Smooth muscle cell (in vitro differentiated cells): Measurements from ENCODE around the gene ITGA3. TPM values are rescaled to one million over a fixed set of nuclear protein-coding genes. Genes with fewer than 3 reads are reported as not detected.

ENCODE experiments used
- DNase-seq: peaks from one replicate; lab custom pipeline; 2025; ENCODE audit not compliant: unreplicated experiment; lab: John Stamatoyannopoulos, UW
- H2AFZ ChIP-seq: fragments of 200-600 bp; sonication (generic); 2 replicates; pipeline ENCODE4 v1.6.0; 2016; ENCODE audit warnings: antibody characterized with exemption, low read depth, mild to moderate bottlenecking
- H3F3A ChIP-seq: fragments of 200-600 bp; sonication (generic); 2 replicates; pipeline ENCODE4 v1.6.0; 2017; ENCODE audit warnings: antibody characterized with exemption, low read depth
- H3K27ac ChIP-seq: fragments of 200-600 bp; sonication (generic); 2 replicates; pipeline ENCODE4 v1.5.1; 2016; ENCODE audit warnings: low read depth, mild to moderate bottlenecking
- H3K27me3 ChIP-seq: fragments of 200-600 bp; sonication (generic); 2 replicates; pipeline ENCODE4 v1.6.1; 2016; ENCODE audit warnings: low read depth, mild to moderate bottlenecking
- H3K36me3 ChIP-seq: fragments of 200-600 bp; sonication (generic); 2 replicates; pipeline ENCODE4 v1.5.1; 2016; ENCODE audit warnings: low read depth
- H3K4me1 ChIP-seq: fragments of 200-600 bp; sonication (generic); 2 replicates; pipeline ENCODE4 v1.5.1; 2016; ENCODE audit warnings: low read depth
- H3K4me2 ChIP-seq: fragments of 200-600 bp; sonication (generic); 2 replicates; pipeline ENCODE4 v1.6.0; 2016; ENCODE audit warnings: mild to moderate bottlenecking
- H3K4me3 ChIP-seq: fragments of 200-600 bp; sonication (generic); 2 replicates; pipeline ENCODE4 v1.5.1; 2016; ENCODE audit warnings: mild to moderate bottlenecking
- H3K79me2 ChIP-seq: fragments of 200-600 bp; sonication (generic); 2 replicates; pipeline ENCODE4 v1.6.0; 2016; ENCODE audit warnings: low read depth, mild to moderate bottlenecking
- H3K9ac ChIP-seq: fragments of 200-600 bp; sonication (generic); 2 replicates; pipeline ENCODE4 v1.6.0; 2016; ENCODE audit warnings: low read depth
- H3K9me3 ChIP-seq: fragments of 200-600 bp; sonication (generic); replicated peaks from 2 replicates; pipeline ENCODE4 v1.5.1; 2016; ENCODE audit warnings: low read depth
- H4K20me1 ChIP-seq: fragments of 200-600 bp; sonication (generic); 2 replicates; pipeline ENCODE4 v1.6.0; 2016; ENCODE audit warnings: low read depth
- CTCF ChIP-seq: fragments of 200-600 bp; sonication (generic); IDR thresholded peaks from 2 replicates; pipeline ENCODE4 v1.5.1; 2017; ENCODE audit warnings: borderline replicate concordance, mild to moderate bottlenecking, antibody characterized with exemption; ENCODE audit not compliant: insufficient read depth, poor library complexity, severe bottlenecking
- WGBS: methylation state at CpG from one replicate; pipeline ENCODE4 v1.1.7; 2016; ENCODE audit warnings: low lambda C conversion rate; 5-methylcytosine and 5-hydroxymethylcytosine counted together
- polyA plus RNA-seq: library from polyadenylated mRNA; unstranded; fragments of >200 nt; fragmentation: Nextera tagmentation; extraction: Ambion mirVana; gene quantifications from 2 replicates; pipeline ENCODE4 v1.2.1, GENCODE V29; 2016
- total RNA-seq: library from RNA; depleted of rRNA; stranded (reverse); fragments of >200 nt; gene quantifications from 2 replicates; pipeline ENCODE4 v1.2.3, GENCODE V29; 2014

Gene ITGA3
- total RNA-seq (44.7 and 77.9 TPM in 2 replicates), polyA plus RNA-seq (30.0 and 70.4 TPM in 2 replicates)

DNA sequence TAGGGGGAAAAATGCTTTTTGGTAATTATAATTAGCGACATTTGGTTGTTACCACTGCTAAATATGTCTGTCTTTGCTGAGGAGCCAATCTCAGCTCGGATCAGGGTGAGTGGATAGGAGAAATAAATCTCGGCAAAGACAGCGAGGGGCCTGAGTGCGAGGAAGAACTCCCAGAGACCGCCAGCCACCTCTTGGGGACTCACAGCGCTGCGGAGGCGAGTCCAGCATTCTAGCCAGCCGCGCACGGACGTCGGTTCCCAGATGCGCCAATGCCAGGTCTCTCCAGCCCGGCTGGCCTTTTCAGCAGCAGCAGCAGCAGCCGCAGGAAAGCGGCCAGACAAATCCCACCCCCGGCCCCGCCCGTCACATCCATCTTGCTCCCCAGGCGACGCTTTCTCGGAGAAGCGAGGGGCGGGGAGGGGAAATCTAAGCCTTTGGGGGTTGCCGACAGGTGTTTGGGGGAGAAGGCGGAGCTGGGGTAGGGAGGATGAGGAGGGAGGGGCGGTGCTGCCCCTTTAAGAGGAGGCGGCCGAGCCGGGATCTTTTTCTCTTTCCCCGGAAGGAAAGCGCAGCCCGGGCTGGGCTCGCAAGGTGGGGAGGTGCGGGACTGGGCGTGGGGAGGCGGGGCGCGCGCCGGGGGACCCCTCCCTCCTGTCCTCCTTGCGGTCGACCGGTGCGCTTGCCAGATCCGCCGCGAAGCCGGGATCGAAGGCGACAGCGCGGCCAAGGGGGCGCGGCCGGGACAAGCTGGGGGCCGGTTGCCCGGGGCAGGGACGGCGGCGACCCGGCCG lies at the start of gene ITGA3:
TSS of gene ITGA3 (plus strand) at position 685 of the 791 bp plus-strand sequence. CDS start 330 bp downstream, outside the sequence.
- peak; percentile 38 for DNase-seq
- H3K9me3 ChIP-seq = no peaks in the 10 kb centered on the region

GRCh38 chr17:50009282-50009681 lies 46.6 kb upstream of the ITGA3 start:
- Histone ChIP-seq H3K27ac (no peak overlapping the region), H3K79me2 (no peaks in the 10 kb centered on the region), H2AFZ (no peak overlapping the region), H3K4me2 (no peak overlapping the region), H3K36me3 (no peaks in the 10 kb centered on the region), H3F3A (no peaks in the 10 kb centered on the region), H3K4me1 (no peaks in the 10 kb centered on the region), H3K4me3 (no peak overlapping the region), H3K9ac (no peak overlapping the region), H3K27me3 (peaks cover 7% of the 10 kb centered on the region), H4K20me1 (no peaks in the 10 kb centered on the region), H3K9me3 (peaks cover 4% of the 10 kb centered on the region)
- 86% methylated on average over 2 of the region's 2 CpGs for WGBS
- no peak for DNase-seq
- TF ChIP-seq CTCF = no peak

More for the DNA sequence above, at the start of gene ITGA3:
- Histone ChIP-seq H2AFZ (peak within 1 kb of the TSS; percentile 70), H3F3A (peaks cover 25% of the 10 kb centered on the region), H3K4me2 (peak within 1 kb of the TSS; percentile 94), H3K4me3 (peak within 1 kb of the TSS; percentile 76), H4K20me1 (peaks cover 20% of the 10 kb centered on the region), H3K4me1 (peaks cover 38% of the 10 kb centered on the region), H3K79me2 (peaks cover 21% of the 10 kb centered on the region), H3K36me3 (no peaks in the 10 kb centered on the region), H3K9ac (peak within 1 kb of the TSS; percentile 37), H3K27ac (peak within 1 kb of the TSS; percentile 62), H3K27me3 (no peaks in the 10 kb centered on the region)
- TF ChIP-seq CTCF = no peak
- WGBS = 3% methylated on average over 38 of the region's 65 CpGs

DNA sequence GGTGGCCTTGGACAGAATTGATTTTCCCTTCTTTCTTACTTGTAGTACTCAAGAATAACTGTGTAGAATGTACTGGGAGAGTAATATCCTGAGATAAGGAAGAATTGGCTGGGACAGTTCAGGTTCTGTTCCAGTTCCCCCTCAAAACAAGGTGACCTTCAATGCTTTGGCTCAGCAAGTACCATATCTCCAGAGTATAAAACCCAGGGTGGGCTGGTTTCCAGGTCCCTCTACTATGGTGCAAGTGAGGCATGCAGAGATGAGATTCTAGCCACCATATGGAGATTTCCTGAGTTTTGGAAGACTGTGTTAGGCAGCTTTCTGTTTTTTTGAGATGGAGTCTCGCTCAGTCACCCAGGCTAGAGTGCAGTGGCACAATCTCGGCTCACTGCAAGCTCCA lies 42.8 kb upstream of the ITGA3 start:
- no peak for TF ChIP-seq CTCF
- no peak overlapping the region for H3K9ac ChIP-seq
- H3K27ac ChIP-seq = no peak overlapping the region
- peaks cover 4% of the 10 kb centered on the region for H3K9me3 ChIP-seq
- no peaks in the 10 kb centered on the region for H3K36me3 ChIP-seq
- peaks cover 9% of the 10 kb centered on the region for H3K27me3 ChIP-seq
- WGBS = 78% methylated on average over 2 of the region's 2 CpGs
- H3K79me2 ChIP-seq = no peaks in the 10 kb centered on the region
- H3F3A ChIP-seq = no peaks in the 10 kb centered on the region
- no peak overlapping the region for H2AFZ ChIP-seq
- no peak for DNase-seq
- no peaks in the 10 kb centered on the region for H3K4me1 ChIP-seq
- H3K4me2 ChIP-seq = no peak overlapping the region
- H3K4me3 ChIP-seq = no peak overlapping the region
- no peaks in the 10 kb centered on the region for H4K20me1 ChIP-seq
